Stomach (tissue), 4 donors: Measurements from ENCODE around the gene MRPL18.

Experiments used
- CTCF ChIP-seq, 7 experiments: fragments of 450-650 bp in 4 of 7; fragments of 200-600 bp in 3 of 7; sonication (generic) in 3 of 7; IDR thresholded peaks; one replicate each; pipeline ENCODE4 v1.5.1; 2016 to 2019; ENCODE audit warnings: antibody characterized with exemption in 7 of 7, control low read depth in 2 of 7, mild to moderate bottlenecking in 1 of 7
- POLR2A ChIP-seq, 4 donors: fragments of 450-650 bp; IDR thresholded peaks; one replicate each; pipeline ENCODE4 v1.6.1; 2016; ENCODE audit warnings: antibody characterized with exemption in 4 of 4, control low read depth in 2 of 4, mild to moderate bottlenecking in 1 of 4, moderate library complexity in 1 of 4

DNA sequence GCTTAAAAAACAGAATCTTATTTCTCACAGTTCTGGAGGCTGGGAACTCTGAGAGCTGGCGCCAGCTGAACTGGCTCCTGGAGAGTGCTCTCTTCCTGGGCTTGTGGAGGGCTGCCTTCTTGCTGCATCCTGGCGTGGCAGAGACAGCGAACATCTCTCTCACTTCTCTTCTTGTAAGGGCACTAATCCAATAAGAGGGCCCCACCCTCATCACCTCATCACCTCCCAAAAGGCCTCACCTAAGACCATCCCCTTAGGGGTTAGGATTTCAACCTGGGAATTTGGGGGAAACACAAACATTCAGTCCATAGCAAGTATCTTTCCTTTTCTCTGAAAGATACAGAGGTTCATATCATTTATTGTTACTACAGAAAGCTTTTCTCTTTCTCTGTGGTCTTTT, 33.7 kb downstream of the MRPL18 start:
- TF ChIP-seq CTCF (IDR thresholded peaks at IDR 0.05) (no peak), POLR2A (IDR thresholded peaks at IDR 0.05) (no peak)
